Measurements from ENCODE around the gene LRRK2.

Gene LRRK2

DNA sequence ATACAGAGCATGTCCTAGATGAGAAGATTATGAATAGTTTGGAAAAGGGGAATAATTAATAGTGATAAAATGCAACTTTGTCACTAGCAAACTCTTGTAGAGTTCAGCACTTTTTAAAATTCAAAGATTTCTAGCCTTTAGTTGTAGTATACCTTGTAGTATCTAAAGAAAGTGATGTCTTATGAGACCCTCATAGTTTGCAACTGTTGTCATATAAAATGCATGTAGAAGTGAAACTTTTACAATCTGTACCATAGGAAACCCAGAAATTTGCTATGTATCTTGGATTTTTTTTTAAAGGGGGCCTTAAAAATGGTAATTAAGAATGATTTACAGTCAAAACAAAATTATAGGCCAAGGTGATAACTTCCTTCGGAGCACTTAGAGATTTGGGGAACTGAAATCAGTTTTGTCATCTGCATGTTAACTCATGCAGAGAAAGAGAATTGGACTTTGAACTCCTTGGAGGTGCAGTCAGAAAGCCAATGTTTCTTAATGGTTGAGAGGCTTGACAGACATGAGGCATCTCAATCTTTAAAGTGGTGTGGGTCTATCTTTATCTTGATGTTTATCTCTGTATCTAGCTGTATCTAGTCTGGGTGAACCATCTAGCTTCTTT, 1.3 kb downstream of the LRRK2 start:
- H3K4me3 ChIP-seq (ENCODE audit: low read depth, low read length), result peak overlapping the region; percentile 75
- TF ChIP-seq, protein P1, sequence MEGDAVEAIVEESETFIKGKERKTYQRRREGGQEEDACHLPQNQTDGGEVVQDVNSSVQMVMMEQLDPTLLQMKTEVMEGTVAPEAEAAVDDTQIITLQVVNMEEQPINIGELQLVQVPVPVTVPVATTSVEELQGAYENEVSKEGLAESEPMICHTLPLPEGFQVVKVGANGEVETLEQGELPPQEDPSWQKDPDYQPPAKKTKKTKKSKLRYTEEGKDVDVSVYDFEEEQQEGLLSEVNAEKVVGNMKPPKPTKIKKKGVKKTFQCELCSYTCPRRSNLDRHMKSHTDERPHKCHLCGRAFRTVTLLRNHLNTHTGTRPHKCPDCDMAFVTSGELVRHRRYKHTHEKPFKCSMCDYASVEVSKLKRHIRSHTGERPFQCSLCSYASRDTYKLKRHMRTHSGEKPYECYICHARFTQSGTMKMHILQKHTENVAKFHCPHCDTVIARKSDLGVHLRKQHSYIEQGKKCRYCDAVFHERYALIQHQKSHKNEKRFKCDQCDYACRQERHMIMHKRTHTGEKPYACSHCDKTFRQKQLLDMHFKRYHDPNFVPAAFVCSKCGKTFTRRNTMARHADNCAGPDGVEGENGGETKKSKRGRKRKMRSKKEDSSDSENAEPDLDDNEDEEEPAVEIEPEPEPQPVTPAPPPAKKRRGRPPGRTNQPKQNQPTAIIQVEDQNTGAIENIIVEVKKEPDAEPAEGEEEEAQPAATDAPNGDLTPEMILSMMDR (IDR thresholded peaks at IDR 0.05; ENCODE audit: low read depth, low read length), result no peak

DNA sequence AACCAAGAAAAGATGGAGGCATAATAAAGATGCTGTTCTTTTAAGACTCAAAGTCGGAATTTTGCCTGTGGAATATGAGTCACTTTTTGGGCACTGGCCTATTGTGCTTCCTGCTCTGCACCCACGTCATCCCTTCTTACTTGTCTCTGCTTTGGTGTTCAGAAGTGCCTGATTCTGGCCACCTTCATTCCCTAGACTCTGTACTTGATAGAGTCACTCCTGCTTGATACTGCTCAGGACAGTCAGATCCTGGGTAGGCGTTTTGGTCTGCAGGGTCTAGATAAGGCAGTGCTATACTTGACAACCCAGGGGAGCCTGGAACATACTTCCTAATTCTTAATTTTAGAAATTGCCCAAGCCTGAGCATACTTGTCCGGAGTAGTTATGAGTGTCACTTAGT, 1.9 kb downstream of the LRRK2 start:
- no peak overlapping the region; the same call in 1 of the 2 replicates for H3K4me3 ChIP-seq (ENCODE audit: low read depth, low read length)
- TF ChIP-seq, protein P1 (IDR thresholded peaks at IDR 0.05; ENCODE audit: low read depth, low read length), result no peak

DNA sequence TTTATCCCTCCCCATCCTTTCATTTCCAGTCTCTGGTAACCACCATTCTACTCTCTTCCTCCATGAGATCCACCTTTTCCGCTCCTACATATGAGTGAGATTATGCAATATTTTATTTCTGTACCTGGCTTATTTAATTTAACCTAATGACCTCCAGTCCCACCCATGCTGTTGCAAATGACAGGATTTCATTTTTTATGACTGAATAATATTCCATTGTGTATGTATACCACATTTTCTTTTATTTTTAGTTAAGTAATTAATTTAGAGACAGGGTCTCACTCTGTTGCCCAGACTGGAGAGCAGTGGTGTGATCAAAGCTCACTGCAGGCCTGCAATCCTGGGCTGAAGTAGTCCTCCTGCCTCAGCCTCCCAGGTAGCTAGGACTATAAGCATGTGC, 2.6 kb downstream of the LRRK2 start:
- H3K4me3 ChIP-seq (ENCODE audit: low read depth, low read length), result no peak overlapping the region

DNA sequence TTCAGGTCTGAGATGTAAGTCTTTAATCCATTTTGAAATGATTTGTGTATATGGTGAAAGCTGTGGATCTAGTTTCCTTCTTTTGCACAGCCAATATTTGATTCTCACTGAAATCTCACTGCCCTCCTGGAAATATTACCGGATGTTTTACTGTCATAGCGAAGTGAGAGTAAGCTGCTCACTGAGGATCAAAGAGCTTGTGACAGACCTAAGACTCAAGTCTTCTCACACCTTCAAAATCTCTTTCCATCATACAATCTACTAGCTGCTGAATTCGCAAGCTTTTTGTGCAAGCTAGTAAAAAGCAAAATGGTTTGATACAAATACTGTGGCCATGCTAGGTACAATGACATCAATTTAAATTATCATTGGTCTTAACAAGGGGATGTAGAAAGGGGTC, 3.9 kb downstream of the LRRK2 start:
- TF ChIP-seq, protein P1 (IDR thresholded peaks at IDR 0.05; ENCODE audit: low read depth, low read length), result no peak
- H3K4me3 ChIP-seq (ENCODE audit: low read depth, low read length), result no peak overlapping the region

More for the DNA sequence above, 2.6 kb downstream of the LRRK2 start:
- TF ChIP-seq, protein P1 (IDR thresholded peaks at IDR 0.05; ENCODE audit: low read depth, low read length), result no peak

DNA sequence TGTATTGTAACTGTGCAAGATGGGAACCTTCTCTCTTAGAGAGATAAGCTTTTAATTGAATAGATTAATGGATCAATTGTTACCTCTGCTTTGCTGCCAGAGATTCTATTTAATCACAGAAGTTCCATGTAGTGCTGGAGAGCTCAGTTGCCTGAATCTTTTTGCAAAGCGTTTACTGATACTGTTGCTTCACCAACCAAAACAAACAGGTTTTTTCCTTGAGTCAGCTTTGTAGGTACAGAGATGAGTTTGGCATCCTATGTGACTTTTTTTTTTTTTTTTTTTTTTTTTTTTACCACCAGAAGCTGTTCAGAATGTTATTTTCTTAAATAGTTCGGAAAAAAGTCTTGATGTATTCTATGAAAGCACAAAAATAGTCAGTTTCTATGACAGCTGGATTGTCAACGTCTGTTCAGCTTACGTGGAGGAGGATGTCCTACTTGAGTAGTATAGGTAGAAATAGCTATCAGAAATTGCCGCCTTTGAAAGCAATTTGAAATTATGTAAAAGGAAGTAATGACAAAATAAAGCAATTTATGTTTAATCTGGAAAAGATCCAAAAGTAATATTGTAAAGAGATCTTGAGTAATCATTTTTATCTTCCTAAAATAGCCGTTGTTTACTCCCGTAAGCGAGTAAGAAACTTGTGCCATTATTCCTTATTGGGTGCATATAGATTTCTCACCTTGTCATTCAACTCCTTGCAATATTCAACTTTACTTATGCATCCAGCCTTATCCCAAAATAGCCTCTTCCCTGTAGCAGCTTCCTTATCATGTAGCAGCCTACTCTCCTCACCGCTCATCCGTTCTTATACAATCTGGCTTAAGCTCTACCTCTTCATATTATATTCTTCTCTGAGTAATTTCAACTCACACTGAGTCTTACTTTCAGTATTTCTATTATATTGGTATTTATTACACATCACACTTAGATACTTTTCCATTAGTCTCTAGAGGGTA, 5.2 kb downstream of the LRRK2 start:
- TF ChIP-seq, protein P1 (IDR thresholded peaks at IDR 0.05; ENCODE audit: low read depth, low read length), result no peak
- no peak overlapping the region for H3K4me3 ChIP-seq (ENCODE audit: low read depth, low read length)

DNA sequence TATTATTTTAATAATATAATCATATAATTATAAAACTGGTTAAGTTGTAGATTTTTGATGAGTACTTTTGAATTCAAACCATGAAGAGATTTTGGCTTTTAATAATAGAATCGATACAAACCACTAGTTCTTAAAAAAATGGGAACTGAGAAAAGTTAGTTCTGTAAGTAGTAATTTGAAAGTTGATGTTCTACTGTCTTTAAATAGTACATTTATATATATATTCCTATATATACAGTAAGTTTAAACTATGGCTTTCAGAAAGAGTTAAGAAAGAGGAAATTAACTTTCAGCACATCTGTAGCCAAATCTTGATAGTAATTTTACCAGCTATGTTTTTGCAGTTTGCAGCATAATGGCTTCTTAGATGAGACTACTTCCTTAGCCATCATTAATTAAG, 7.8 kb downstream of the LRRK2 start:
- no peak overlapping the region for H3K4me3 ChIP-seq (ENCODE audit: low read depth, low read length)
- TF ChIP-seq, protein P1 (IDR thresholded peaks at IDR 0.05; ENCODE audit: low read depth, low read length), result no peak
